Fibroblast of skin of abdomen (primary cell): Measurements from ENCODE around the gene SGCD.

Experiments used
- DNase-seq: peaks from one replicate; pipeline ENCODE4 v3.0.0-alpha.2; 2013

Gene SGCD

GRCh38 chr5:156361436-156362109 lies 34.6 kb downstream of the SGCD start:
- DNase-seq: peak; percentile 78

GRCh38 chr5:156363861-156364260 lies 36.9 kb downstream of the SGCD start:
- DNase-seq: no peak

- peak; percentile 50 for DNase-seq
Measured at GRCh38 chr5:156366521-156366920, 39.6 kb downstream of the SGCD start.

GRCh38 chr5:156367597-156367996 lies 40.6 kb downstream of the SGCD start:
- peak; percentile 97 for DNase-seq

GRCh38 chr5:156375895-156376495 lies 49.0 kb downstream of the SGCD start:
- no peak for DNase-seq

GRCh38 chr5:156376751-156377150 lies 49.8 kb downstream of the SGCD start:
- no peak for DNase-seq

- DNase-seq: no peak
Measured at GRCh38 chr5:156378159-156378558, 51.2 kb downstream of the SGCD start.

GRCh38 chr5:156379206-156379605 lies 52.2 kb downstream of the SGCD start:
- peak; percentile 65 for DNase-seq

GRCh38 chr5:156380848-156381247 lies 53.9 kb downstream of the SGCD start:
- DNase-seq: peak; percentile 86

- peak; percentile 87 for DNase-seq
Measured at GRCh38 chr5:156383510-156384265, 56.7 kb downstream of the SGCD start.

- DNase-seq: no peak
Measured at GRCh38 chr5:156385416-156385815, 58.5 kb downstream of the SGCD start.

- no peak for DNase-seq
Measured at GRCh38 chr5:156386976-156387375, 60.0 kb downstream of the SGCD start.

GRCh38 chr5:156387391-156387790 lies 60.4 kb downstream of the SGCD start:
- DNase-seq: no peak

- DNase-seq: no peak
Measured at GRCh38 chr5:156388233-156388632, 61.3 kb downstream of the SGCD start.

GRCh38 chr5:156391139-156391538 lies 64.2 kb downstream of the SGCD start:
- DNase-seq: peak; percentile 94

GRCh38 chr5:156393980-156394379 lies 67.0 kb downstream of the SGCD start:
- DNase-seq: no peak

GRCh38 chr5:156394642-156395305 lies 67.8 kb downstream of the SGCD start:
- no peak for DNase-seq

GRCh38 chr5:156395306-156395675 lies 68.3 kb downstream of the SGCD start:
- DNase-seq: no peak

- peak; percentile 86 for DNase-seq
Measured at GRCh38 chr5:156396063-156396829, 69.3 kb downstream of the SGCD start.

- no peak for DNase-seq
Measured at GRCh38 chr5:156396830-156397081, 69.8 kb downstream of the SGCD start.

GRCh38 chr5:156399323-156399722 lies 72.4 kb downstream of the SGCD start:
- DNase-seq: no peak

GRCh38 chr5:156400231-156400986 lies 73.4 kb downstream of the SGCD start:
- no peak for DNase-seq
